ENCODE data around the gene CAMKK2.
A peak's percentile ranks its signal among the peaks of the same experiment; 100 is the strongest.
"Not testable (repeated sequence)": the region's sequence is repeated elsewhere in the genome, so short reads cannot be mapped to it uniquely, and the experiment has no call there.

The CAMKK2 gene

DNA sequence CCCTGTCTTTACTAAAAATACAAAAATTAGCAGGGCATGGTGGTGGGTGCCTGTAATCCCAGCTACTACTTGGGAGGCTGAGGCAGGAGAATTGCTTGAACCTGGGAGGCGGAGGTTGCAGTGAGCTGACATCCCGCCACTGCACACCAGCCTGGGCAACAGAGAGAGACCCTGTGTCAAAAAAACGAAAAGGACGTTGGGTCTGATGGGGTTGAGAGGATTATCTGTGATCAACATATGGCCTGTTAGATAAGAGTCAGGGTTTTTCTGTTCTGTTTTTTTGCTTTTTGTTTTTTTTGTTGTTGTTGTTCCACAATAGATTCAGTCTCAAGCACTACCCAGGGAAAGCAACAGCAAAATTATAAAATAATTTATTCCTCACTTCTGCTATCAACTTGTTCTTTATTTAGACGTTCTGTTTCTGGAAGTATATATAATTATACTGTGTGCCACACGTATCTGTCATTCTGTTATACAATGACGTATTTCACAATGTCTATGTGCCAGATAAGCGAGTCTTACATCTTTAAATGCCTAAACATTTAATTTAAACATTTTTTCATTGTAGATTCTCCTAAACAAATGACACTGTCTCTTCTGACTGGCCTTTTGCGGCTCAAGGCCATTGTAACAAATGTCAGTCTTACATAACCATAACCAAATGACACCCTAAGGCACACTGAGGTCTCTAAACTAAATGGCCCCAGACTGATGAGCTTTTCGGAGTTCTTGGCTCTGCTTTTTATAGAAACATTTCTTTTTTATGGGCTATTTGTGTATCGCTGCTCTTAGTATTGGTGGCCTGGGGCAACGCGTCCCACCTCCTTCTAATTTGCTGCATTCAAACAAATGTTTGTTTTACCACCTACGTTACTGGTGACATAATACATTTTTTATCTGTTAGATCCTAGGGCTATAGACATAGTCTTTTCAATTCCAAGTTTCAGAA, 93.8 kb downstream of the CAMKK2 start:
- no peak for DNase-seq (ENCODE audit: low read depth)
- no peak for TF ChIP-seq CTCF (conservative IDR thresholded peaks at IDR 0.05; ENCODE audit: control insufficient read depth, insufficient read depth, low read depth, low read length)
- no peak overlapping the region for H3K4me3 ChIP-seq (ENCODE audit: control insufficient read depth, low read depth, low read length)

- H3K4me3 ChIP-seq (ENCODE audit: control insufficient read depth, low read depth, low read length); DNase-seq (ENCODE audit: low read depth): not testable (repeated sequence)
Measured at GRCh38 chr12:121201140-121201539, 95.4 kb downstream of the CAMKK2 start.

- no peak for DNase-seq (ENCODE audit: low read depth)
- H3K4me3 ChIP-seq (ENCODE audit: control insufficient read depth, low read depth, low read length) = no peak overlapping the region
- no peak for TF ChIP-seq CTCF (conservative IDR thresholded peaks at IDR 0.05; ENCODE audit: control insufficient read depth, insufficient read depth, low read depth, low read length)
Measured at GRCh38 chr12:121198949-121199348, 97.6 kb downstream of the CAMKK2 start.

DNA sequence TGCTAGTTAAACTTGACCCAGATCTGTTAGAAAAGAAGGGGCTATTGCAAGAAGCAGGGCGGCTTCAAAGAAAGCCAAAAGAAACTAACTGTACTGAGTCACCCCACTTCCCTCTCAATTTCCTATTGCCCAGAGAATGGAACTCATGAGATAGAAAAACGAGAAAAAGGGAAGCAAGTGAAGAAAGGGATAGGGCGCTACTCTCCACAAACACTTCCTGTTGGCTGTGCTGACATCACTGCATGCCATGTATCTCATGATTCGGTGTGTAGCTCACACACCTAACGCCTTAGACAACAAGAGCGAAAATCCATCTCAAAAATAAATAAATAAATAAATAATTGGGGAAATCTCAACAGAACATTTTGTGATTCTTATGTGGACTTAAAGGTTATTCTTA, 99.6 kb downstream of the CAMKK2 start:
- TF ChIP-seq CTCF (conservative IDR thresholded peaks at IDR 0.05; ENCODE audit: control insufficient read depth, insufficient read depth, low read depth, low read length) = no peak
- no peak for DNase-seq (ENCODE audit: low read depth)
- H3K4me3 ChIP-seq (ENCODE audit: control insufficient read depth, low read depth, low read length) = no peak overlapping the region

DNA sequence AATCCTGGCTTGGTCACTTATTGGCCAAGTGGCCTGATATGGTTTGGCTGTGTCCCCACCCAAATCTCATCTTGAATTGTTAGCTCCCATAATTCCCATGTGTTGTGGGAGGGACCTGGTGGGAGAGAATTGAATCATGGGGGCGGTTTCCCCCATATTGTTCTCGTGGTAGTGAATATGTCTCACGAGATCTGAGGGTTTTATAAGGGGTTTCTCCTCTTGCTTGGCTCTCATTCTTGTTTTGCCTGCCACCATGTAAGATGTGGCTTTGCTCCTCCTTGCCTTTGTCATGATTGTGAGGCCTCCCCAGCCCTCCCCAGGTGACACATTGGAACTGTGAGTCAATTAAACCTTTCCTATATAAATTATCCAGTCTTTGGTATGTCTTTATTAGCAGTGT, 105.4 kb downstream of the CAMKK2 start:
- DNase-seq (ENCODE audit: low read depth) = no peak
- H3K4me3 ChIP-seq (ENCODE audit: control insufficient read depth, low read depth, low read length) = no peak overlapping the region
- TF ChIP-seq CTCF (conservative IDR thresholded peaks at IDR 0.05; ENCODE audit: control insufficient read depth, insufficient read depth, low read depth, low read length) = no peak

GRCh38 chr12:121190523-121191031, 105.9 kb downstream of the CAMKK2 start:
- peak; percentile 91 for DNase-seq (ENCODE audit: low read depth)
- H3K4me3 ChIP-seq (ENCODE audit: control insufficient read depth, low read depth, low read length) = peak overlapping the region; percentile 10
- TF ChIP-seq CTCF (conservative IDR thresholded peaks at IDR 0.05; ENCODE audit: control insufficient read depth, insufficient read depth, low read depth, low read length) = no peak

GRCh38 chr12:121189619-121190155, 106.8 kb downstream of the CAMKK2 start:
- no peak overlapping the region for H3K4me3 ChIP-seq (ENCODE audit: control insufficient read depth, low read depth, low read length)
- DNase-seq (ENCODE audit: low read depth) = no peak
- no peak for TF ChIP-seq CTCF (conservative IDR thresholded peaks at IDR 0.05; ENCODE audit: control insufficient read depth, insufficient read depth, low read depth, low read length)
